H9 (cell line): Measurements from ENCODE around the gene IGLL5. TPM values are rescaled to one million over a fixed set of nuclear protein-coding genes. Genes with fewer than 3 reads are reported as not detected.

Experiments
- DNase-seq: peaks from one replicate; pipeline ENCODE4 v3.0.0-alpha.2; 2017
- H2AFZ ChIP-seq: one replicate; pipeline ENCODE4 v1.6.1; 2013; ENCODE audit warnings: mild to moderate bottlenecking, low read length, control low read depth, moderate library complexity
- H2AK5ac ChIP-seq: 2 replicates; pipeline ENCODE4 v1.6.1; 2013; ENCODE audit warnings: low read length, control low read depth, mixed read lengths; ENCODE audit not compliant: insufficient read length
- H2BK120ac ChIP-seq: one replicate; pipeline ENCODE4 v1.6.1; 2013; ENCODE audit warnings: low read depth, mild to moderate bottlenecking, low read length, control low read depth, inconsistent platforms; ENCODE audit not compliant: poor library complexity, severe bottlenecking
- H2BK12ac ChIP-seq: 2 replicates; pipeline ENCODE4 v1.6.1; 2013; ENCODE audit warnings: low read length, control low read depth, mixed read lengths, low read depth; ENCODE audit not compliant: insufficient read length
- H2BK15ac ChIP-seq: 2 replicates; pipeline ENCODE4 v1.6.1; 2013; ENCODE audit warnings: low read depth, low read length, control low read depth
- H2BK20ac ChIP-seq: one replicate; pipeline ENCODE4 v1.6.1; 2013; ENCODE audit warnings: low read depth, mild to moderate bottlenecking, low read length, control low read depth, inconsistent platforms; ENCODE audit not compliant: poor library complexity, severe bottlenecking
- H2BK5ac ChIP-seq: 2 replicates; pipeline ENCODE4 v1.6.1; 2013; ENCODE audit warnings: low read length, control low read depth, mixed read lengths; ENCODE audit not compliant: insufficient read length
- H3K14ac ChIP-seq: 2 replicates; pipeline ENCODE4 v1.6.1; 2013; ENCODE audit warnings: low read length, control low read depth; ENCODE audit not compliant: insufficient read depth
- H3K18ac ChIP-seq: 2 replicates; pipeline ENCODE4 v1.6.1; 2013; ENCODE audit warnings: low read depth, mild to moderate bottlenecking, mixed read lengths, low read length, control low read depth; ENCODE audit not compliant: insufficient read length
- H3K23ac ChIP-seq: 2 replicates; pipeline ENCODE4 v1.6.1; 2013; ENCODE audit warnings: low read length, control low read depth, mixed read lengths, low read depth; ENCODE audit not compliant: insufficient read length
- H3K23me2 ChIP-seq: 2 replicates; pipeline ENCODE4 v1.6.1; 2013; ENCODE audit warnings: low read depth, mild to moderate bottlenecking, mixed read lengths, low read length, control low read depth; ENCODE audit not compliant: insufficient read length, poor library complexity, severe bottlenecking
- H3K27ac ChIP-seq: 2 replicates; pipeline ENCODE4 v1.5.1; 2013; ENCODE audit warnings: low read length, control low read depth, mixed read lengths, low read depth; ENCODE audit not compliant: insufficient read length
- H3K27me3 ChIP-seq: 2 replicates; pipeline ENCODE4 v1.6.1; 2013; ENCODE audit warnings: low read length, control low read depth, inconsistent platforms; ENCODE audit not compliant: insufficient read depth
- H3K4ac ChIP-seq: 2 replicates; pipeline ENCODE4 v1.6.1; 2013; ENCODE audit warnings: low read depth, mild to moderate bottlenecking, control low read depth, inconsistent platforms, low read length, moderate library complexity
- H3K4me1 ChIP-seq: 2 replicates; pipeline ENCODE4 v1.6.1; 2013; ENCODE audit warnings: low read length, control low read depth, inconsistent platforms; ENCODE audit not compliant: insufficient read depth
- H3K4me2 ChIP-seq: 2 replicates; pipeline ENCODE4 v1.6.1; 2013; ENCODE audit warnings: low read length, control low read depth, mixed read lengths; ENCODE audit not compliant: insufficient read length, insufficient read depth
- H3K56ac ChIP-seq: 2 replicates; pipeline ENCODE4 v1.6.1; 2013; ENCODE audit warnings: low read depth, mild to moderate bottlenecking, mixed read lengths, low read length, control low read depth; ENCODE audit not compliant: insufficient read length
- H3K79me1 ChIP-seq: 2 replicates; pipeline ENCODE4 v1.6.1; 2013; ENCODE audit warnings: low read depth, mild to moderate bottlenecking, moderate library complexity, low read length, control low read depth, inconsistent platforms; ENCODE audit not compliant: insufficient read depth, poor library complexity, severe bottlenecking
- H3K79me2 ChIP-seq: 2 replicates; pipeline ENCODE4 v1.6.1; 2013; ENCODE audit warnings: low read length, control low read depth, inconsistent platforms; ENCODE audit not compliant: insufficient read depth
- H3K9ac ChIP-seq: 2 replicates; pipeline ENCODE4 v1.6.1; 2013; ENCODE audit warnings: low read length, control low read depth, mixed read lengths; ENCODE audit not compliant: insufficient read length; ENCODE audit errors: extremely low read depth
- H3K9me3 ChIP-seq: one replicate; pipeline ENCODE4 v1.6.1; 2013; ENCODE audit warnings: low read depth, low read length, inconsistent platforms; ENCODE audit not compliant: control insufficient read depth
- H3T11ph ChIP-seq: one replicate; pipeline ENCODE4 v1.6.1; 2013; ENCODE audit warnings: mild to moderate bottlenecking, low read length, control low read depth, inconsistent platforms
- H4K20me1 ChIP-seq: one replicate; pipeline ENCODE4 v1.6.1; 2013; ENCODE audit not compliant: control insufficient read depth, insufficient read length, insufficient read depth
- H4K5ac ChIP-seq: 2 replicates; pipeline ENCODE4 v1.6.1; 2013; ENCODE audit warnings: low read depth, mild to moderate bottlenecking, mixed read lengths, low read length, control low read depth; ENCODE audit not compliant: insufficient read length
- H4K8ac ChIP-seq: replicated peaks from 2 replicates; pipeline ENCODE4 v1.6.1; 2013; ENCODE audit warnings: low read length, control low read depth, mixed read lengths, low read depth; ENCODE audit not compliant: insufficient read length
- H4K91ac ChIP-seq: 2 replicates; pipeline ENCODE4 v1.6.1; 2013; ENCODE audit warnings: low read depth, mild to moderate bottlenecking, moderate library complexity, mixed read lengths, low read length, control low read depth; ENCODE audit not compliant: insufficient read length
- H3K27ac Mint-ChIP-seq, 3 experiments: 2 replicates in 2 of 3; 3 replicates in 1 of 3; pipeline ENCODE4 v1.8.0; 2020 to 2021; ENCODE audit warnings: mixed read lengths in 3 of 3, mild to moderate bottlenecking in 1 of 3, moderate library complexity in 1 of 3
- H3K27me3 Mint-ChIP-seq: 2 replicates; pipeline ENCODE4 v1.8.0; 2021; ENCODE audit warnings: low read depth, mild to moderate bottlenecking, moderate library complexity, mixed read lengths
- H3K36me3 Mint-ChIP-seq, 3 experiments: 2 replicates in 2 of 3; 3 replicates in 1 of 3; pipeline ENCODE4 v1.8.0; 2020 to 2021; ENCODE audit warnings: low read depth in 3 of 3, mixed read lengths in 3 of 3; ENCODE audit not compliant: insufficient read depth in 1 of 3
- H3K4me1 Mint-ChIP-seq, 2 experiments: 2 replicates each; pipeline ENCODE4 v1.8.0; 2020; ENCODE audit warnings: mixed read lengths in 2 of 2
- H3K4me3 Mint-ChIP-seq, 2 experiments: 2 replicates in 1 of 2; 3 replicates in 1 of 2; pipeline ENCODE4 v1.8.0; 2020 to 2021; ENCODE audit warnings: mild to moderate bottlenecking in 2 of 2, mixed read lengths in 2 of 2, moderate library complexity in 1 of 2
- H3K9me3 Mint-ChIP-seq, 2 experiments: 2 replicates in 1 of 2; 3 replicates in 1 of 2; pipeline ENCODE4 v1.8.0; 2020; ENCODE audit warnings: mild to moderate bottlenecking in 2 of 2, mixed read lengths in 2 of 2, moderate library complexity in 1 of 2
- CTCF ChIP-seq: fragments of 200-600 bp; sonication (generic); conservative IDR thresholded peaks from 3 replicates; pipeline ENCODE4 v1.8.0; 2021; ENCODE audit warnings: antibody characterized with exemption, mild to moderate bottlenecking
- total RNA-seq: library from RNA; stranded (reverse); gene quantifications from 2 replicates; pipeline ENCODE4 v1.2.1, GENCODE V29; 2021

The IGLL5 gene
- total RNA-seq, 1 experiment from 2014 or later, result not detected

GRCh38 chr22:22842085-22842484 lies 45.5 kb upstream of the IGLL5 start:
- no peak overlapping the region for H2AFZ ChIP-seq
- no peaks in the 10 kb centered on the region for H3K4me1 ChIP-seq
- no peak overlapping the region for H2BK20ac ChIP-seq
- H3K4me1 Mint-ChIP-seq, result no peaks in the 10 kb centered on the region
- H3K9me3 ChIP-seq, result no peaks in the 10 kb centered on the region
- no peak overlapping the region for H2BK15ac ChIP-seq
- H3K27me3 ChIP-seq, result no peaks in the 10 kb centered on the region; the same call in 1 of the 2 replicates
- no peak overlapping the region for H3K18ac ChIP-seq
- no peak overlapping the region for H3T11ph ChIP-seq
- no peak for TF ChIP-seq CTCF
- H3K27ac ChIP-seq, result no peak overlapping the region
- H3K14ac ChIP-seq, result no peak overlapping the region
- no peak overlapping the region for H4K5ac ChIP-seq
- H3K4ac ChIP-seq, result no peak overlapping the region
- no peak overlapping the region for H2BK5ac ChIP-seq
- H4K91ac ChIP-seq, result no peak overlapping the region
- no peak overlapping the region for H2AK5ac ChIP-seq
- no peaks in the 10 kb centered on the region for H3K79me1 ChIP-seq
- H3K23me2 ChIP-seq, result no peaks in the 10 kb centered on the region
- H2BK12ac ChIP-seq, result no peak overlapping the region
- no peaks in the 10 kb centered on the region for H3K9me3 Mint-ChIP-seq
- H3K27ac Mint-ChIP-seq, result no peak overlapping the region
- H4K20me1 ChIP-seq, result no peaks in the 10 kb centered on the region
- H3K79me2 ChIP-seq, result no peaks in the 10 kb centered on the region
- H3K27me3 Mint-ChIP-seq, result peaks cover 96% of the 10 kb centered on the region
- H3K36me3 Mint-ChIP-seq, result no peaks in the 10 kb centered on the region
- H3K56ac ChIP-seq, result no peak overlapping the region
- no peak overlapping the region for H3K4me3 Mint-ChIP-seq
- H2BK120ac ChIP-seq, result no peak overlapping the region
- H3K4me2 ChIP-seq, result no peak overlapping the region
- H4K8ac ChIP-seq, result no peak overlapping the region
- no peak overlapping the region for H3K23ac ChIP-seq
- H3K9ac ChIP-seq, result no peak overlapping the region
- DNase-seq, result no peak
